Measurements from ENCODE around the gene PNLIPRP3. TPM values are rescaled to one million over a fixed set of nuclear protein-coding genes. Genes with fewer than 3 reads are reported as not detected.

Gene PNLIPRP3
- total and polyA plus RNA-seq, 2 of the 4 experiments (the other 2 are of a cell fraction), result not detected

GRCh38 chr10:116489460-116489859 lies 61.8 kb downstream of the PNLIPRP3 start:
- intact Hi-C loops (cut with micrococcal nuclease) (no loop called here), in situ Hi-C loops (cut with MboI; ENCODE audit: low sequenced_read_pairs) (no loop called here), dilution Hi-C loops (cut with HindIII; ENCODE audit: low sequenced_read_pairs, unreplicated experiment) (no loop called here)
- Histone ChIP-seq H3K27ac (ENCODE audit: insufficient read depth, low read length) (no peak overlapping the region), H3K9me1 (ENCODE audit: insufficient read depth, low read length) (no peaks in the 10 kb centered on the region), H2BK15ac (ENCODE audit: low read depth, low read length) (no peak overlapping the region), H3K36me3 (ENCODE audit: control insufficient read depth, insufficient read depth, low read length) (no peaks in the 10 kb centered on the region), H3K9ac (ENCODE audit: low read depth, low read length) (no peak overlapping the region), H4K5ac (ENCODE audit: low read depth, low read length) (no peak overlapping the region), H4K91ac (ENCODE audit: insufficient read depth, low read depth, low read length) (no peak overlapping the region), H3K9me3 (ENCODE audit: control insufficient read depth, insufficient read depth, low read length) (no peaks in the 10 kb centered on the region), H3K18ac (ENCODE audit: low read depth, low read length) (no peak overlapping the region), H3K27me3 (ENCODE audit: control insufficient read depth, insufficient read depth, low read length) (no peaks in the 10 kb centered on the region), H2BK120ac (ENCODE audit: low read depth, low read length) (no peak overlapping the region), H3K4ac (ENCODE audit: low read depth, low read length) (no peak overlapping the region), H2AFZ (replicated peaks; ENCODE audit: low read length, poor library complexity) (no peak overlapping the region), H4K20me1 (ENCODE audit: insufficient read depth, low read length) (no peaks in the 10 kb centered on the region), H3K79me1 (ENCODE audit: low read depth in 1 of 2, low read length in 2 of 2) (no peaks in the 10 kb centered on the region), H3K4me1 (ENCODE audit: control insufficient read depth, insufficient read depth, low read length) (no peaks in the 10 kb centered on the region), H2AK5ac (ENCODE audit: low read depth, low read length) (no peak overlapping the region), H3K23ac (ENCODE audit: low read depth, low read length) (no peak overlapping the region), H3K56ac (ENCODE audit: extremely low read depth, insufficient read depth, low read length) (no peak overlapping the region), H2BK20ac (ENCODE audit: low read depth, low read length) (no peak overlapping the region), H2AK9ac (replicated peaks; ENCODE audit: low read depth, low read length, poor library complexity) (no peak overlapping the region), H3K4me2 (ENCODE audit: low read depth, low read length) (no peak overlapping the region), H4K8ac (ENCODE audit: low read depth in 2 of 2, low read length in 2 of 2) (no peak overlapping the region), H3K14ac (replicated peaks; ENCODE audit: low read depth, low read length) (no peak overlapping the region), H3K4me3 (ENCODE audit: insufficient read depth, low read depth, low read length) (no peak overlapping the region), H2BK5ac (ENCODE audit: low read depth, low read length, poor library complexity, severe bottlenecking) (no peak overlapping the region)
- POLR2A ChIA-PET (ENCODE audit: unreplicated experiment), result no interaction called here
- CTCF ChIA-PET, result interaction anchor here (0.6 kb wide), 1 partner anchor 13 kb away, joined by 3 read pairs; no protein-coding TSS in a partner anchor
- ATAC-seq (ENCODE audit: low read depth) (no peak), DNase-seq (no peak)
- TF ChIP-seq ELK1 (IDR thresholded peaks at IDR 0.05; ENCODE audit: borderline replicate concordance, low read depth, low read length), result no peak
- no peak for TF ChIP-seq MAFK (IDR thresholded peaks at IDR 0.05; ENCODE audit: low read depth, low read length)
- TF ChIP-seq MXI1 (IDR thresholded peaks at IDR 0.05; ENCODE audit: borderline replicate concordance, low read depth, low read length), result no peak
- TF ChIP-seq MAZ (IDR thresholded peaks at IDR 0.05; ENCODE audit: borderline replicate concordance, low read depth, low read length), result no peak
- TF ChIP-seq CEBPB (IDR thresholded peaks at IDR 0.05; ENCODE audit: low read depth, low read length), result no peak
- TF ChIP-seq POLR2A (IDR thresholded peaks at IDR 0.05; ENCODE audit: low read depth, low read length), result no peak
- TF ChIP-seq, protein P1, sequence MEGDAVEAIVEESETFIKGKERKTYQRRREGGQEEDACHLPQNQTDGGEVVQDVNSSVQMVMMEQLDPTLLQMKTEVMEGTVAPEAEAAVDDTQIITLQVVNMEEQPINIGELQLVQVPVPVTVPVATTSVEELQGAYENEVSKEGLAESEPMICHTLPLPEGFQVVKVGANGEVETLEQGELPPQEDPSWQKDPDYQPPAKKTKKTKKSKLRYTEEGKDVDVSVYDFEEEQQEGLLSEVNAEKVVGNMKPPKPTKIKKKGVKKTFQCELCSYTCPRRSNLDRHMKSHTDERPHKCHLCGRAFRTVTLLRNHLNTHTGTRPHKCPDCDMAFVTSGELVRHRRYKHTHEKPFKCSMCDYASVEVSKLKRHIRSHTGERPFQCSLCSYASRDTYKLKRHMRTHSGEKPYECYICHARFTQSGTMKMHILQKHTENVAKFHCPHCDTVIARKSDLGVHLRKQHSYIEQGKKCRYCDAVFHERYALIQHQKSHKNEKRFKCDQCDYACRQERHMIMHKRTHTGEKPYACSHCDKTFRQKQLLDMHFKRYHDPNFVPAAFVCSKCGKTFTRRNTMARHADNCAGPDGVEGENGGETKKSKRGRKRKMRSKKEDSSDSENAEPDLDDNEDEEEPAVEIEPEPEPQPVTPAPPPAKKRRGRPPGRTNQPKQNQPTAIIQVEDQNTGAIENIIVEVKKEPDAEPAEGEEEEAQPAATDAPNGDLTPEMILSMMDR (conservative IDR thresholded peaks at IDR 0.05; ENCODE audit: low read depth, low read length), result no peak
- TF ChIP-seq SMC3 (IDR thresholded peaks at IDR 0.05; ENCODE audit: low read depth, low read length), result no peak
- whole genome bisulfite sequencing, 2 experiments (ENCODE audit: extremely low coverage in 2 of 2, insufficient read length in 1 of 2), result no CpG with 5 or more reads among the region's 2 CpGs
- BruUV-seq (replicated peaks), result no TSS peak
